ENCODE results near the gene UBE2I. TPM values are rescaled to one million over a fixed set of nuclear protein-coding genes. Genes with fewer than 3 reads are reported as not detected.

The UBE2I gene
- total RNA-seq, 1 donor from 2014 or later, result 77.2 TPM

- ATAC-seq (ENCODE audit: poor library complexity) (no peak), DNase-seq (no peak)
- intact Hi-C loops (cut with DNase I), result no loop called here
Measured at GRCh38 chr16:1308036-1308976, 1.1 kb upstream of the UBE2I start.

- peak; percentile 73 for DNase-seq
- intact Hi-C loops (cut with DNase I), result no loop called here
- no peak for ATAC-seq (ENCODE audit: poor library complexity)
Measured at GRCh38 chr16:1309888-1310831, 724 bp downstream of the UBE2I start.

DNA sequence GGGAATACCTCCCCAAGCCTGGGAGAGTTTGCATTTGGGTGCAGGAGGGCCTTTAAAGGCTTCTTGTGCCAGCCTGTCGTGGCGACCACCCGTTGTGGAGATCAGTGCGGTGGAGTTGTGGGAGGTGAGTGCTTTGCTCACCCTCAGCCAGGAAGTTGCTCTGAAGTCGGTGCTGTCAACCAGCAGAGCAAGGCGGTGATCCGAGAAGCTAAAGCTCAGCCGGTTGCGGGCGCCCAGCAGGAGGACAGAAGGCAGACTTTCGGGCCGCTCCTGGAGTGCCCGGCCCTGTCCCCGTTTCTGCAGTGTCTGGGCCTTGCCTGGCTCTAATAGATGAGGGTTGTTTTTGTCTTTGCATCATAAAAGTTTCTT lies 1.4 kb downstream of the UBE2I start:
- ATAC-seq (ENCODE audit: poor library complexity), result no peak
- no peak for DNase-seq
- intact Hi-C loops (cut with DNase I), result loop anchor here (1.0 kb wide), 1 partner anchor 20 kb away; no protein-coding TSS in a partner anchor

- ATAC-seq (ENCODE audit: poor library complexity), result no peak
- intact Hi-C loops (cut with DNase I), result loop anchor here (1.0 kb wide), 1 partner anchor 20 kb away; no protein-coding TSS in a partner anchor
- no peak for DNase-seq
Measured at GRCh38 chr16:1311212-1311737, 1.8 kb downstream of the UBE2I start.

- peak; percentile 35 for ATAC-seq (ENCODE audit: poor library complexity)
- DNase-seq, result no peak
- intact Hi-C loops (cut with DNase I), result loop anchor here (1.0 kb wide), 1 partner anchor 19 kb away; no protein-coding TSS in a partner anchor
Measured at GRCh38 chr16:1311738-1312466, 2.5 kb downstream of the UBE2I start.

DNA sequence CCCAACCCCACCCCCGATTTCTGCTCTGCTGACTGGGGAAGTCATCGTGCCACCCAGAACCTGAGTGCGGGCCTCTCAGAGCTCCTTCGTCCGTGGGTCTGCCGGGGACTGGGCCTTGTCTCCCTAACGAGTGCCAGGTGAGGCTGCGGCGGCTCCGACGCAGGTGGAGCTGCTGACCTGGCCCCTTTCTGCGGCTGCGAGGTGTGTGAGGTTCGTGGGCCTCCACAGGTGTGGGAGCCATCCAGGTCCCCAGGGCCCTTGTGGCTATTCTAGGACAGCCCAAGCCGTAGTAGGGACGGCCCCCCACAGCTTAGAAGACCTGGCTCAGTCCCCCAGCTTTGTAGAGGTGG lies 3.0 kb downstream of the UBE2I start:
- no peak for ATAC-seq (ENCODE audit: poor library complexity)
- DNase-seq, result no peak
- intact Hi-C loops (cut with DNase I), result no loop called here

GRCh38 chr16:1312903-1313302 lies 3.5 kb downstream of the UBE2I start:
- no peak for DNase-seq
- intact Hi-C loops (cut with DNase I), result no loop called here
- no peak for ATAC-seq (ENCODE audit: poor library complexity)

DNA sequence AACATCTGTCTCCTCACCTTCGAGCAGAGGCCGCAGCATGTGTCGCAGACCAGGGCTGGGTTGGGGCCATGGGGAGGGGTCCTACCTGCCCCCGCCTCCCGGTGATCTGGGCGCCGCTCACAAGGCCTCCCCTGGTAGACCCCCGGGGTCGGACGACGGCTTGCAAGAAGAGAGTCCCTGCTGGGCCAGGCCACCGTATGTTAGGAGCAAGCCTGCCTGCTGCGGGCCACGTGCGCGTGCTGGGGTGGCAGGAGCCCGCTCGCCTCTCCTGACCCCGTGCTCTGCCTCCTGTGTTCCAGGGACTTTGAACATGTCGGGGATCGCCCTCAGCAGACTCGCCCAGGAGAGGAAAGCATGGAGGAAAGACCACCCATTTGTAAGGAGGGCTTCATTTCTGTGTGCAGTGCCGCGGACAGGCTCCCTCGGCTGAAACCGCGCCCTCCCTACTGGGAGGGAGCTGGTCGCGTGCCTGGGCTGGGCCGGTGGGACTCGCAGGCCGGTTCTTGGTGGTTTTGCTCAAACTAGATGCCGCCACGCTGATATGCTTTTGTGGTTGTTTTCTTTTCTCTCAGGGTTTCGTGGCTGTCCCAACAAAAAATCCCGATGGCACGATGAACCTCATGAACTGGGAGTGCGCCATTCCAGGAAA lies 4.4 kb downstream of the UBE2I start:
- intact Hi-C loops (cut with DNase I), result no loop called here
- DNase-seq, result no peak

DNA sequence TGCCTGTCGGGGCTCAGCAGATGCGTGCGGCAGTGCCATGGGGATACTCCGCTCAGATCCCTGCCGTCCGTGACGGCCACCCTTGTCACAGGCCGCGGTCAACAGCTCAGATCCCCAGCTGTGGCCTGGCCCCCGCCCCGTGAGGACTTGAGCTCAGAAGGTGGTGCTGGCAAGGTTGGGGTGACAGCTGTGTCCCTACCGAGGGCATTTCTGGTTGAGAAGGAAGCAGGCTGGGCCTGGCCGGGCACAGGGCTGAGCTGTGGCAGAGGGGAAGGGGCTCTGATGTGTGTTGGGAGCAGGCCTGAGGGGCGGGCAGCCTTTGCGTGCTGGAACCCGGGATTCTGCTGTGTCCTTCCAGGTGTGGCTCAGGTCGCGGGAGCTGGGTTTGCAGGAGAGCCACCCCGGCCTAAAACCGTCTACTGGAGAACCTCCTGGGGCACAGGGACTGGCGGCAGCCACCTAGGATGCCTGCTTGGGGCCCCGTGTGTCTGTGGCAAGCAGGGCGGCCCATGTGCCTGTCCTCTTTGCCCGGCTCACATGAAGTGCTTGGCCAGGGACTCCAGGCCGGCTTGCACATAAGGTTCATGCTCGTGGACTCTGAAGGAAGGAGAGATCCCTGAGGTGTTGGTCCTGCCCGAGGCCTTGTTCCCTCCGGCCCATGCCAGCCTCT lies 5.1 kb downstream of the UBE2I start:
- ATAC-seq (ENCODE audit: poor library complexity) (no peak), DNase-seq (no peak)
- intact Hi-C loops (cut with DNase I), result no loop called here

More for the DNA sequence above, 4.4 kb downstream of the UBE2I start:
- no peak for ATAC-seq (ENCODE audit: poor library complexity)

GRCh38 chr16:1315081-1316032 lies 5.9 kb downstream of the UBE2I start:
- no peak for ATAC-seq (ENCODE audit: poor library complexity)
- intact Hi-C loops (cut with DNase I), result no loop called here

GRCh38 chr16:1316033-1316405 lies 6.6 kb downstream of the UBE2I start:
- DNase-seq, result no peak
- intact Hi-C loops (cut with DNase I), result no loop called here
- ATAC-seq (ENCODE audit: poor library complexity), result no peak

More at GRCh38 chr16:1315081-1316032, 5.9 kb downstream of the UBE2I start:
- no peak for DNase-seq

DNA sequence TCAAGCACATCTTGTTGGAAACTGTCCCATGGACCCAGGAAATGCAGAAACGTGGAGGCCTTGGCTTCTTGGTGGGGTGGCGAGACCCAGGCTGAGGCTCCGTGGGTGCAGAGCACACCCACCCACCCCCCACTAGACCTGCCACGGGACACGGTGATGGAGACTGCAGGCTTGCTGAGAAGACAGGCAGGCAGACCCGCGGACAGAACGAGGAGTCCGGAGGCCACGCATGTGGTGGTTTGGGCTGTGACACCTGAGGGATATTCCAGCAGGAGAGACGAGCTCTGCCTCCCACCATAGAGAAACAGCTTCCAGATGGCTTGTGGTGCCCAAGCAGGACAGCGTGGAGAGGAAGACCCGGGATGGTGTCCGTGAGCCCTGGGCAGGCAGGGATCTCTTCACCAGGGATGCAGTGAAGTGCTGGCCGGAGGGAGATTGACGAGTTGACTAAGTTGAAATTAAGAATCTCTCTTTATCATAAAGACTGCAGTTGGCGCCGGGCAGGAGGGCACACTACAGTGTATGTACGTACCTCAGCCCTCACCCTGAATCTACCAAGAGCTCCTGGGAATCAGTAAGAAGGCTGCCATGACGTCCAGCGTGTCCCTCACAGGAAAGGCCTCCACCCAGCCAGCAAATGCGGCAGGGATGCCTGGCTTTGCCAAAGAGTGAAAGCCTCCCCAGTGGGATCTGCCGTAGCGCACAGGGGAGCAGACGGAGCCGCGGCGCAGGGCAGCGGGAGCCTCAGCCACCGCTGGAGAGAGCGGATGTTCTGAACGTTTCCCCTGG lies 8.2 kb downstream of the UBE2I start:
- intact Hi-C loops (cut with DNase I), result no loop called here
- DNase-seq (no peak), ATAC-seq (ENCODE audit: poor library complexity) (no peak)

DNA sequence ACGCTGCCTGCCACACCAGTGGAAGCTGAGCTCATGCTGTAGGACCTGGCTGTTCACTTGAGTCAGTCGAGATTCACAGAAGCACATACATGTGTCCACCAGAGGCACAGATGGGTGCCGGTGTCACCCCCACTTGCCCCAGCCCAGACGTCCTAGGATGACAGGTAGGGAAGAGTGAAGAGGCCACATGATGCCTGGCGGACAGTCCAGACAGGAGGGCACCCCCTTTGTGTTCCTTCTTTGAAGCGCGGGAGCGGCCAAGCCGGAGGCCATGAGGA lies 8.8 kb downstream of the UBE2I start:
- DNase-seq (no peak), ATAC-seq (ENCODE audit: poor library complexity) (no peak)
- intact Hi-C loops (cut with DNase I), result no loop called here

DNA sequence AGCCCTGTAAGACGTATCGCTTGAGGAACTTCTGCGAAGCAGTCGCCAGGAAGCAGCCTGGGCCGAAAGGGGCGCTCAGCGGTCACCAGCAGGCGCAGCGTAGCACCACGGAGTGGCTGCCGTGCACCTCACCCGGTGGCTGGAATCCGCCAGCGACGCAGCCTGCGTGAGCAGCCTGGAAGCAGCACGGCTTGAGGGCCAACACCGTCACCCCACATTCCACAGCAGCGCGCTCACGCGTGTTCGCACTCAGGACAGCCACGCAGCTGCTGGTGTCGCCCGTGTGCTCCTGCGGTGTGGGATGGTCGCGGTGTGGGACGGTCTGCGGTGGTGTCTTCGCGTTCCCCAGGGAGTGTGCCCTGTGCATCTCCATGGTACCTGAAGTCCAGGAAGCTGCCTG lies 9.6 kb downstream of the UBE2I start:
- ATAC-seq (ENCODE audit: poor library complexity) (no peak), DNase-seq (no peak)
- intact Hi-C loops (cut with DNase I), result no loop called here

DNA sequence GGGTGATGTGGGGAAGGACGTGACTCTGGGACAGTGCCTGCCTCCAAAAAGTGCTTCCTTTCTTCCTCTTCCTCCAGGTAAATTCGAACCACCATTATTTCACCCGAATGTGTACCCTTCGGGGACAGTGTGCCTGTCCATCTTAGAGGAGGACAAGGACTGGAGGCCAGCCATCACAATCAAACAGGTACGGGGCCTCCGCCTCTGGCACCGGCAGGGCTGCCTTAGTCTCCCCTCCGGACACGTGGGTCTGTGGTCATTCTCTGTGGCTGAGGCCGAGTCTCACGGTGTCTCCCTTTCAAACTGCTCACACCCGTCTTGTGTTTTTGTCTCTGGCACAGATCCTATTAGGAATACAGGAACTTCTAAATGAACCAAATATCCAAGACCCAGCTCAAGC lies 10.7 kb downstream of the UBE2I start:
- DNase-seq, result no peak
- ATAC-seq (ENCODE audit: poor library complexity), result no peak
- intact Hi-C loops (cut with DNase I), result no loop called here

- no peak for ATAC-seq (ENCODE audit: poor library complexity)
- intact Hi-C loops (cut with DNase I), result no loop called here
- no peak for DNase-seq
Measured at GRCh38 chr16:1320658-1321240, 11.3 kb downstream of the UBE2I start.
